ENCODE results near the gene NIPA2. TPM values are rescaled to one million over a fixed set of nuclear protein-coding genes. Genes with fewer than 3 reads are reported as not detected.
A peak's percentile ranks its signal among the peaks of the same experiment; 100 is the strongest.

Gene NIPA2
- total RNA-seq, 2 experiments from 2014 or later = 42.6 to 61.4 TPM

DNA sequence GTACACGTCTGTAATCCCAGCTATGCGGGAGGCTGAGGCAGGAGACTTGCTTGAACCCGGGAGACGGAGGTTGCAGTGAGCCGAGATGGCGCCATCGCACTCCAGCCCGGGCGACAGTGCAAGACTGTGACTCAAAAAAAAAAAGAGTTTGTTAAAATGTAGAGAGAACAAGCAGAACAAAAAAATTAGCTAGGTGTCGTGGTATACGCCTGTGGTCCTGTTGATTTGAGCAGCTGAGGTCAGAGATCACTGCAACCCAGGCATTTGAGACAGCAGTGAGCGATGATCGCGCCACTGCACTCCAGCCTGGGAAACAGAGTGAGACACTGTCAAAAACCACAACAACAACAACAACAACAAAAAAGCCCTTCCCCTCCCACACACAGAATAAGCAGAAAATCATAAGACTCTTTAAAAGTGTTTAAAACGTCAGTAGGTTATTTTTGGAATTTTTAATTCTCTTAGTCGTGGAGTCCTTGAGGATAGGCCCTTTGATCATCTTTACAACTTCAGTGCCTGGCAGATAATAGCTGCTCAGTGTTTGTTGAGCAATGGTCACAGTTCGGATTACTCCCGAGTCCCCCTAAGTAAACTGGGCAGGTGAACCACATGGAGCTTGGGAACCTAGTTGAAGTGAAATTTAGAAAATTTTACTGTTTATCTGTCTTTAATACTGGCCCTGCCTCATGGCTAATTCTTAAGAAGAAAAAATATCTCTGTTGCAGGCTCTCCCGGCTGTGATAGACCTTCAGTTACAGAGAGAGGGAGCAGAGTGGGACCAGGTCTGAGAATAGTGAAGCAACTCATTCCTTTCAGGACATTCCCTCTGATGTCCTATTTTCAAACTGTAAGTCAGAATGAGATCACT, 6.2 kb downstream of the NIPA2 start:
- Mint-ChIP-seq H3K9me3 (ENCODE audit: low read depth) (no peaks in the 10 kb centered on the region), H3K36me3 (ENCODE audit: low read depth) (peaks cover 59% of the 10 kb centered on the region), H3K4me3 (no peak overlapping the region), H3K27me3 (no peaks in the 10 kb centered on the region), H3K27ac (no peak overlapping the region), H3K4me1 (peaks cover 51% of the 10 kb centered on the region)
- DNase-seq = no peak
- ChIA-PET CTCF (no interaction called here), POLR2A (interaction anchor here (0.6 kb wide), 3 partner anchors 48 to 193 kb away, joined by 3 to 4 read pairs (median 4); no protein-coding TSS in a partner anchor)
- ATAC-seq = no peak
- intact Hi-C loops (cut with DNase I, micrococcal nuclease) = no loop called here

DNA sequence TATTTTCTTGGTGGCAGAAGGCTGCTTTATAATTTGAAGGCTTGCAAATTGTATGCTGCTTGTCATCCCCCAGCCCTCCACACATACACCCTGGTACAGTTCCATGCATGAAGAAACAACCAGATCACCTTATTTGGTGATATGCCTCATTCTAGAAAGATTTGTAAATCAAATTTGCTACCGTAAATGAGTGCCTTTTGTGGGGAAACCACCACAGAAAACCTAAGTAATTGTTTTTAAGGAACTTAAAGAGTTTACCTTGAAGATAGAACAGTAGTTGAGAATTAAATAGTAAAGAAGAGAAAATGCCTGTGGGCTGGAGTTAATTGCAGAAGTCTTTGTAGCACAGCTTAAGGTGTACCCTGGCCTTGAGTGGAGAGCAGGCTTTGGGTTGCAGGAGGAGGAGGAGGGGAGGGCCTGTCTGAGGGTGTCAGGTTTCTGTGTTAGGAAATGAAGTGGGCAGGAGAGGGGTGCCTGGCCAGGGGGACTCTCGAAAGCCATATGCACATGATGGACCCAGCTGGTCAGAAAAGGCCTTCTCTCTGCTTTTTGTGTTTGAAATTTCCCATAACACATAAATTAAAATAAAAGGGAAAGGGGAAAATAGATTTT, 6.9 kb downstream of the NIPA2 start:
- ChIA-PET CTCF (no interaction called here), POLR2A (interaction anchor here (0.6 kb wide), 1 partner anchor 48 kb away, joined by 4 read pairs; no protein-coding TSS in a partner anchor)
- no peak for DNase-seq
- H3K36me3 Mint-ChIP-seq (ENCODE audit: low read depth) = peaks cover 60% of the 10 kb centered on the region
- intact Hi-C loops (cut with DNase I, micrococcal nuclease) = no loop called here
- peak overlapping the region; percentile 42 for H3K27ac Mint-ChIP-seq
- H3K27me3 Mint-ChIP-seq = no peaks in the 10 kb centered on the region
- peaks cover 55% of the 10 kb centered on the region for H3K4me1 Mint-ChIP-seq
- no peak overlapping the region for H3K4me3 Mint-ChIP-seq
- no peaks in the 10 kb centered on the region for H3K9me3 Mint-ChIP-seq (ENCODE audit: low read depth)
- no peak for ATAC-seq

DNA sequence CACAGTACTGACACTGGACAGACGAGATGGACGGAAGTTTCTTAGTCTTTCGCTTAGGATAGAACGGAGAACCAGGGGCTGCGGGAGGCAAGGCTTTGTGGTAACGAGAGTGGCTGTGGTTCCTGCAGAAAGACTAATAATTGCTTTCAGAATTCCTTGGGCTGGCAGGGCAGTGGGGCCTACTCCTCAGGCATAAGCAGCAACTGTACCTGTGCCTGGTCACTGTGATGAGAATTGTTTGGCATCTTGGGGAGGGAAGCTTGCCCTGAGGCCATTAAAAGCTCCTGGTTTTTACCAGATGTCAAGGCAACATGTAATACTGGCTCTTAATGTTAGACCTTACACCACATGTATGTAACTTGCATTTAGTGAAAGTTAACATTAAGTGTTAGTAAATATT, 7.6 kb downstream of the NIPA2 start:
- ChIA-PET CTCF (no interaction called here), POLR2A (no interaction called here)
- Mint-ChIP-seq H3K27me3 (no peaks in the 10 kb centered on the region), H3K36me3 (ENCODE audit: low read depth) (peaks cover 57% of the 10 kb centered on the region), H3K27ac (no peak overlapping the region), H3K4me1 (peaks cover 54% of the 10 kb centered on the region), H3K9me3 (ENCODE audit: low read depth) (no peaks in the 10 kb centered on the region), H3K4me3 (no peak overlapping the region)
- DNase-seq (no peak), ATAC-seq (no peak)
- intact Hi-C loops (cut with DNase I, micrococcal nuclease) = no loop called here

DNA sequence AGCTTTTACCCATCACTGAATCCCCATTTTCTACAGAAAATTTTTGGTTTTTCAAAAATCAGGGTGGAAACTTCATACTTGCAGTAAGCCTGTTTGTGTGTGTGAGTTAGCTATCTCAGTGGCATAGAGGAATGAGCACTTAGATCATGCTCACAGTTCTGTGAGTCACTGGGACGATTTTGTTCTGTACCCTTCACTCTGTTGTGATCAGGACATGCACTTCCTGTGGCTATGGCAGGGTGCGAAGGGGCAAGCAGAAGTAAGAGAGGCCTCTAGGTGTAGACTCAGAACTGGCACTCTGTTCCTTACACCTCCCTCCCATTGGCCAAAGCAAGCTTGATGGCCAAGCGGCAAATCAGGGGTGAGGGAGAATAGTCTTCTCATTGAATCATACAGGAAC, 11.6 kb downstream of the NIPA2 start:
- H3K4me3 Mint-ChIP-seq = no peak overlapping the region
- peak; percentile 24 for DNase-seq
- ATAC-seq = peak; percentile 84
- ChIA-PET CTCF (interaction anchor here (1.1 to 1.2 kb wide), 2 partner anchors 10 to 190 kb away, joined by 4 to 5 read pairs; partner anchors contain the start of gene TUBGCP5), POLR2A (no interaction called here)
- H3K27ac Mint-ChIP-seq = peak overlapping the region; percentile 27
- peaks cover 35% of the 10 kb centered on the region for H3K4me1 Mint-ChIP-seq
- peaks cover 51% of the 10 kb centered on the region for H3K36me3 Mint-ChIP-seq (ENCODE audit: low read depth)
- intact Hi-C loops (cut with DNase I, micrococcal nuclease) = no loop called here
- H3K9me3 Mint-ChIP-seq (ENCODE audit: low read depth) = no peaks in the 10 kb centered on the region
- H3K27me3 Mint-ChIP-seq = no peaks in the 10 kb centered on the region

DNA sequence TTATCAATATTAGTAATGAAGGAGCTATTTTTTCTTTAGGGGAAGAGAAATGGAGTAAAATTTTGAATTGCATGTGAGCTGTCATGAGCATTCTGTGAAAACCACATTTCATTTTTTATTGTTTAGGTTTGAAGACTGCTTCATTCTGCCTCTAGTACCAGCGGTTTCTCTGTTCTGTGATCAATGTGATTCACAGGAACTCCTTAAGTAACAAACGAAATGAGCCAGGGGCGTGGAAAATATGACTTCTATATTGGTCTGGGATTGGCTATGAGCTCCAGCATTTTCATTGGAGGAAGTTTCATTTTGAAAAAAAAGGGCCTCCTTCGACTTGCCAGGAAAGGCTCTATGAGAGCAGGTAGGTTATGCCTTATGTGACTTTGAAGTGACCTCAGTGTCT, 13.0 kb downstream of the NIPA2 start:
- Mint-ChIP-seq H3K9me3 (ENCODE audit: low read depth) (no peaks in the 10 kb centered on the region), H3K27ac (peak overlapping the region; percentile 26)

DNA sequence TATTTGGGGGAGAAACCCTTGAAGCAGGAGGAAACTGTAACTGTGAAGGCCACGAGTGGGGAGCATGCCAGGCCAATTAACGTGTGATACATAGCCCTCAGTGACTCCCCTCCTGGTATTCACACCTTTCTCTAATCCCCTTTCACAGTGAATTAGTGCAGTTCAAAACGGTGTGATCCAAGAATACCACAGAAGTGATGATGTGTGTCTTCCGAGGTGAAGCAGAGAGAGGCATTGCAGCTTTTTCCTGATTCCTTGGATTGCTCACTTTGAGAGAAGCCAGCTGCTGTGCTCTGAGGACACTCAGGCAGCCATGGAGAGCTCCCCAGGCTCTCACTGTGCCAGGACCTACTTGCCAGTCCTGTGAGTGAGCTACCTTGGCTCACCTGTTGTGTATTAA, 17.3 kb downstream of the NIPA2 start:
- POLR2A ChIA-PET = interaction anchor here (0.5 kb wide), 1 partner anchor 14 kb away, joined by 3 read pairs; no protein-coding TSS in a partner anchor
- H3K4me3 Mint-ChIP-seq = no peak overlapping the region
- H3K4me1 Mint-ChIP-seq = peaks cover 8% of the 10 kb centered on the region
- peaks cover 45% of the 10 kb centered on the region for H3K36me3 Mint-ChIP-seq (ENCODE audit: low read depth)
- no peak for ATAC-seq
- DNase-seq = no peak
- intact Hi-C loops (cut with DNase I, micrococcal nuclease) = no loop called here
- H3K9me3 Mint-ChIP-seq (ENCODE audit: low read depth) = no peaks in the 10 kb centered on the region
- H3K27me3 Mint-ChIP-seq = no peaks in the 10 kb centered on the region
- H3K27ac Mint-ChIP-seq = no peak overlapping the region
- CTCF ChIA-PET = no interaction called here

More for the DNA sequence above, 13.0 kb downstream of the NIPA2 start:
- H3K4me1 Mint-ChIP-seq = peaks cover 32% of the 10 kb centered on the region
- POLR2A ChIA-PET = interaction anchor here (0.6 kb wide), 1 partner anchor 13 kb away, joined by 3 read pairs; the partner anchor contains the start of gene NIPA2
- H3K36me3 Mint-ChIP-seq (ENCODE audit: low read depth) = peaks cover 45% of the 10 kb centered on the region
- intact Hi-C loops (cut with DNase I, micrococcal nuclease) = no loop called here
- no peak overlapping the region for H3K4me3 Mint-ChIP-seq
- peak; percentile 30 for ATAC-seq
- peak; percentile 18 for DNase-seq
- no peaks in the 10 kb centered on the region for H3K27me3 Mint-ChIP-seq
- CTCF ChIA-PET = no interaction called here

DNA sequence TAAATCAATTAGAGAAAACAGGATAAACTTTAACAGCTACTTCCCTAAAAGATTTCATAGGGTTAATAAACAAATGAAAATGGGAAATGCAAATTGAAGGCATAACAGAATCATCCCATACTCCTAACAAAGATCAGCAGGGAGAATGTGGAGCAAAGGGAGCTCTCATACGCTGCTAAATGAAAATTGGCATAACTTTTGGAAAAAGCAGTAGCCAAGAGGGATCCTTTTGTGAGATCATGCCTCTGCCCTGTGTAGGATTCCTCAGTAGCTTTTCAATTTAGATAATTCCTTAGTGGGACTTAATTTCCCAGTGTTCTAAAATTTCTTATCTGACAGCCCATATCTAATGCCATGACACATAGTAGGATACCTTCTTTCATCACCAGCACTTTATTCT, 18.2 kb downstream of the NIPA2 start:
- intact Hi-C loops (cut with DNase I, micrococcal nuclease) = no loop called here
- no peaks in the 10 kb centered on the region for H3K27me3 Mint-ChIP-seq
- CTCF ChIA-PET = no interaction called here

DNA sequence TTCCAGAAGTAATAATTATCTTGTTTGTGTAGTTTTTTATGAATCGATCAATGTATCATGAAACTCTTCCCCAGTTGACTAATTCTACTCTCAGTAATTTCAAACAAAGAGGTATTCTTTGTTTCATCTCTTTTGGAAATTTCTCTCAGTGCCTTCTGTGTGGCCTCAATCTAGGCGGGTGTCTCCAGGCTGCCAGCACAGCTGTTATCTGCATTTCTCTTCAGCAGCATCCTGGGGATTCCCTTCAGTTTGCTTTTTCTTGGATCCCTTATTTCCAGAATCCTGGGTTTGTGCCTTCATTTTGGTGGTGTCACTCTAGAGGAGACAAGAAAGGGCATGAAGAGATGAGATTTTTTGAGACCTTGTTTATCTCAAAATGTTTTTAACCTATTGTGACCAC, 22.7 kb downstream of the NIPA2 start:
- no peaks in the 10 kb centered on the region for H3K9me3 Mint-ChIP-seq (ENCODE audit: low read depth)
- H3K4me3 Mint-ChIP-seq = no peak overlapping the region
- DNase-seq = no peak
- peaks cover 2% of the 10 kb centered on the region for H3K4me1 Mint-ChIP-seq
- intact Hi-C loops (cut with DNase I, micrococcal nuclease) = loop anchor here in 1 of 2 experiments (5.0 kb wide), 1 partner anchor 36 kb away; no protein-coding TSS in a partner anchor
- H3K36me3 Mint-ChIP-seq (ENCODE audit: low read depth) = peaks cover 59% of the 10 kb centered on the region
- no peak for ATAC-seq
- H3K27ac Mint-ChIP-seq = no peak overlapping the region
- ChIA-PET CTCF (interaction anchor here (1.2 kb wide), 1 partner anchor 158 kb away, joined by 4 read pairs; no protein-coding TSS in a partner anchor), POLR2A (no interaction called here)
- H3K27me3 Mint-ChIP-seq = no peaks in the 10 kb centered on the region

More for the DNA sequence above, 18.2 kb downstream of the NIPA2 start:
- no peak overlapping the region for H3K27ac Mint-ChIP-seq
- H3K9me3 Mint-ChIP-seq (ENCODE audit: low read depth) = no peaks in the 10 kb centered on the region
- peaks cover 4% of the 10 kb centered on the region for H3K4me1 Mint-ChIP-seq
- no peak overlapping the region for H3K4me3 Mint-ChIP-seq
- no peak for DNase-seq
- POLR2A ChIA-PET = no interaction called here
- H3K36me3 Mint-ChIP-seq (ENCODE audit: low read depth) = peaks cover 49% of the 10 kb centered on the region
- ATAC-seq = no peak

DNA sequence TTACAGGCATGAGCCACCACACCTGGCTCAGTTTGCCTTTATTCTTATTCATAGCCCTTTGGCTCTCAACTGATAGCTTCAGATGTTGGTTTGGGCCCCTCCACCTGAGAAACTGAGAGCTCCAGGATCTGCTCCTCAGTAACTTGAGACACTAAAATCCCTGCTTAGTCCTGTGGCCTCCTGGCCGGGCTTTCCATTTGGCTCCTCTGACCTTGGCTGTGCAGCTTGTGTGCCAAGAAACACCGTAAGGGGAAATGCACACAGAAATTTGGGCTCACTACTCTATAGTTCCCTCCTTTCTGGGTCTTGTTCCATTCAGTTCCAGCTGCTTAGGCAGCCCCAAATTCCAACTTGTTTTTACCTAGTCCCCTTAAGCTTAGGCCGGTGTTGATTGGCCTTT, 24.9 kb downstream of the NIPA2 start:
- DNase-seq (no peak), ATAC-seq (no peak)
- POLR2A ChIA-PET = no interaction called here
- Mint-ChIP-seq H3K4me1 (peaks cover 2% of the 10 kb centered on the region), H3K9me3 (ENCODE audit: low read depth) (no peaks in the 10 kb centered on the region), H3K27ac (no peak overlapping the region), H3K27me3 (no peaks in the 10 kb centered on the region), H3K36me3 (ENCODE audit: low read depth) (peaks cover 60% of the 10 kb centered on the region), H3K4me3 (no peak overlapping the region)
- intact Hi-C loops (cut with DNase I, micrococcal nuclease) = loop anchor here in 1 of 2 experiments (5.0 kb wide), 1 partner anchor 34 kb away; no protein-coding TSS in a partner anchor
- CTCF ChIA-PET = no interaction called here

DNA sequence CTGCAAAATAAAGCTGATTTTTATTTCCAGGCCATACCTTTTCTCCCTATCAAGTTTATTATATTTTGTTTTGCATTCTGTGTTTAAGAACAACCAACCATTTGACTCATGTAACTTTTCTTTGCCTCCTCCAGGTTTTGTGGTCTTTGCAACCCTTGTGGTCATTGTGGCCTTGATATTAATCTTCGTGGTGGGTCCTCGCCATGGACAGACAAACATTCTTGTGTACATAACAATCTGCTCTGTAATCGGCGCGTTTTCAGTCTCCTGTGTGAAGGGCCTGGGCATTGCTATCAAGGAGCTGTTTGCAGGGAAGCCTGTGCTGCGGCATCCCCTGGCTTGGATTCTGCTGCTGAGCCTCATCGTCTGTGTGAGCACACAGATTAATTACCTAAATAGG, 27.6 kb downstream of the NIPA2 start:
- H3K27ac Mint-ChIP-seq = no peak overlapping the region
- H3K4me3 Mint-ChIP-seq = no peak overlapping the region
- intact Hi-C loops (cut with DNase I, micrococcal nuclease) = no loop called here
- ATAC-seq (no peak), DNase-seq (no peak)
- H3K4me1 Mint-ChIP-seq = peaks cover under 1% of the 10 kb centered on the region
- H3K9me3 Mint-ChIP-seq (ENCODE audit: low read depth) = no peaks in the 10 kb centered on the region
- H3K36me3 Mint-ChIP-seq (ENCODE audit: low read depth) = peaks cover 51% of the 10 kb centered on the region
- H3K27me3 Mint-ChIP-seq = no peaks in the 10 kb centered on the region
- ChIA-PET CTCF (no interaction called here), POLR2A (no interaction called here)

DNA sequence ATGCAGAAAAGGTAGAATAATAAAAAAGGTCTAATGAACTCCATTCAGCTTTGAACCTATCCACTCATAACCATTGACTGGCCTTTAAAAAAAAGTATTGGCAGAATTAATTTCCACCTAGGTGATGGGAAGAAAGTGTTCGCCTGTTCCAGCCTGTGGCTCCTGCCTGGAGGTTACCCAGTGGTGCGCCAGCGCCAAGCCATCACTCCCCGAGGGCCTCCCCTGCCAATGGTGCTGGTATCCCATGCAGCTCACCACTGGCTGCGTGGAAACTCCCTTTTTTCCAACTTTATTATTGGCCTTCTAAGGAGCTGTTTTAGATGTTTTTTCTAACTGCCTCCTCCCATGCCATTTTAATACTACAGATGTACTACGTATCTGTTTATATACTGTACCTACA, 29.4 kb downstream of the NIPA2 start:
- H3K36me3 Mint-ChIP-seq (ENCODE audit: low read depth) = peaks cover 41% of the 10 kb centered on the region
- intact Hi-C loops (cut with DNase I, micrococcal nuclease) = no loop called here

DNA sequence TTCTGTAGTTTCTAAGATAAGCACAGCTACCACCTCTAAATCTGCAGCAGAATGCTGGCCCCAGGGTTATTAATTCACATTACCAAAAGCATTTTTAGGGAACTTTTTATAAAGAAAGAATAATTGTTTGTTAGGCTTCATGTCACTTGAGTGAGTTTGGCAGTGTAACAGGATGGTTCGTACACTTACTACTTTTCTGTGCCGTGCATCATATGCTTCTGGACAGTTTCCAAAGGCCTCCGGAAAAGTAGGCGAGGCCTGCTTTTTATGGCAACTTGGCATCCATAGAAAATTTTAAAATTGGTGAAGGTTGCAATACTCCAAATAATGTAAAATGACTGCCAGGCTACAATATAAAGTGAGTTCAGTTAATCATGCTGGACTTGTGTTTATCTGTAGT, 30.0 kb downstream of the NIPA2 start:
- no peaks in the 10 kb centered on the region for H3K4me1 Mint-ChIP-seq
- CTCF ChIA-PET = no interaction called here
- intact Hi-C loops (cut with DNase I, micrococcal nuclease) = no loop called here
- no peak overlapping the region for H3K27ac Mint-ChIP-seq
- H3K27me3 Mint-ChIP-seq = no peaks in the 10 kb centered on the region
- H3K4me3 Mint-ChIP-seq = no peak overlapping the region
- DNase-seq (no peak), ATAC-seq (no peak)
- H3K36me3 Mint-ChIP-seq (ENCODE audit: low read depth) = peaks cover 39% of the 10 kb centered on the region
- POLR2A ChIA-PET = interaction anchor here (0.6 kb wide), 1 partner anchor 509 kb away, joined by 4 read pairs; no protein-coding TSS in a partner anchor
- H3K9me3 Mint-ChIP-seq (ENCODE audit: low read depth) = no peaks in the 10 kb centered on the region

More for the DNA sequence above, 29.4 kb downstream of the NIPA2 start:
- no peaks in the 10 kb centered on the region for H3K4me1 Mint-ChIP-seq
- H3K4me3 Mint-ChIP-seq = no peak overlapping the region
- peak overlapping the region; percentile 59 for H3K27ac Mint-ChIP-seq
- no peak for ATAC-seq
- no peak for DNase-seq
- ChIA-PET CTCF (no interaction called here), POLR2A (no interaction called here)
- H3K9me3 Mint-ChIP-seq (ENCODE audit: low read depth) = no peaks in the 10 kb centered on the region
- no peaks in the 10 kb centered on the region for H3K27me3 Mint-ChIP-seq
